RCC 7860 (cell line): Measurements from ENCODE around the gene MED13L.
"Not testable (repeated sequence)": the region's sequence is repeated elsewhere in the genome, so short reads cannot be mapped to it uniquely, and the experiment has no call there.

ENCODE experiments used
- DNase-seq: peaks from one replicate; pipeline ENCODE4 v3.0.0-alpha.2; 2015; ENCODE audit warnings: low spot score
- FAIRE-seq: peaks from 2 replicates; lab custom pipeline; 2012; peaks lifted over from hg19 to GRCh38; lab: Jason Lieb, UNC

MED13L gene

DNA sequence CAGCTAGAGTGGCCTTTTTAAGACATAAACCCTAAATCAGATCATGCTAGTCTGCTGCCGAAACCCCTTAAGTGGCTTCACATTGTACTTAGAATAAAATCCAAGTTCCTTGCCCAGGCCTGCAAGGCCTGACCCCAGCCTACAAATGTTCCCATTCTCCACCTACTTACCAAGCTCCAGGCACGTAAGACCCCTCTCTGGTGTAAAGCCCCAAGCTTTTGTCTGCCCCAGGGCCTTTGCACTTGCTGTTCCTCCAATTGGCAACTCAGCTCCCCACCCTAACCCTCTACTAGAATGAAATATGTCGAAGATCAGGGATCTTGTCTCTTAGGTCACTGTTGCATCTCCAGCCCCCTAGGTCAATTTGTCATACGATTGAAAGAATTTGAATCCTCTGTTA, 27.1 kb upstream of the MED13L start:
- no peak for FAIRE-seq
- DNase-seq = no peak

DNA sequence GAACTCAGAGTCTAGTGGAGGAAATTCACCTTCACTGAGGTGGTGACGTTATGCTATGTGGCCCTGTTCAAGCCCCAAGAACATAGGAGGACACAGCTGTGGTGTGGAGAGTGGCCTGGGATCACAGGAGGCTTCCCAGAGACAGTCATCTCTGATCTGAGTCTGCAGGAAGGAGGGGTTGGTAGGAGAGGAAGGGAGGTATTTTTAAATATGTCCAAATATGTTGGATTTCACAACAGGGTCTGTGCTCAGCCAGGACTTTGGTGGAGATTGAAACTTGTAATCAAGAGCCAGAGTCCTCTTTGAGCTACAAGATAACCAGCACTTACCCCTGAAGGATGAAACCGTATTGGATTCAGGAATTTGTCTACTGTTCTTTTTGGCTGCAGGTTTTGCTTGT, 26.4 kb upstream of the MED13L start:
- no peak for FAIRE-seq
- DNase-seq = no peak

DNA sequence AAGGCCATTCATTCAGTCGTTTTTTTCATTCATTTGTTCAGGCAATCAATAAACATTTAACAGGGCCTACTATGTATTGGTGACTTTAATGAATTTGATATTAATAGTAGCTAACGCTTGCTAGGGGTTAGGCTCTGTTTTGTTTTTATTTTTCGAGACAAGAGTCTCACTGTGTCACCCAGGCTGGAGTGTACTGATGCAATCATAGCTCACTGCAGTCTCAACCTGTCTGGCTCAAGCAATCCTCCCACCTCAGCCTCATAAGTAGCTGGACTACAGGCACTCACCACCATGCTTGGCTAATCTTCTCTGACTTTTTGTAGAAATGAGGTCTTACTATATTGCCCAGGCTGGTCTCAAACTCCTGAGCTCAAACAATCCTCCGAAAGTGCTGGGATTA, 25.6 kb upstream of the MED13L start:
- DNase-seq (no peak), FAIRE-seq (no peak)

DNA sequence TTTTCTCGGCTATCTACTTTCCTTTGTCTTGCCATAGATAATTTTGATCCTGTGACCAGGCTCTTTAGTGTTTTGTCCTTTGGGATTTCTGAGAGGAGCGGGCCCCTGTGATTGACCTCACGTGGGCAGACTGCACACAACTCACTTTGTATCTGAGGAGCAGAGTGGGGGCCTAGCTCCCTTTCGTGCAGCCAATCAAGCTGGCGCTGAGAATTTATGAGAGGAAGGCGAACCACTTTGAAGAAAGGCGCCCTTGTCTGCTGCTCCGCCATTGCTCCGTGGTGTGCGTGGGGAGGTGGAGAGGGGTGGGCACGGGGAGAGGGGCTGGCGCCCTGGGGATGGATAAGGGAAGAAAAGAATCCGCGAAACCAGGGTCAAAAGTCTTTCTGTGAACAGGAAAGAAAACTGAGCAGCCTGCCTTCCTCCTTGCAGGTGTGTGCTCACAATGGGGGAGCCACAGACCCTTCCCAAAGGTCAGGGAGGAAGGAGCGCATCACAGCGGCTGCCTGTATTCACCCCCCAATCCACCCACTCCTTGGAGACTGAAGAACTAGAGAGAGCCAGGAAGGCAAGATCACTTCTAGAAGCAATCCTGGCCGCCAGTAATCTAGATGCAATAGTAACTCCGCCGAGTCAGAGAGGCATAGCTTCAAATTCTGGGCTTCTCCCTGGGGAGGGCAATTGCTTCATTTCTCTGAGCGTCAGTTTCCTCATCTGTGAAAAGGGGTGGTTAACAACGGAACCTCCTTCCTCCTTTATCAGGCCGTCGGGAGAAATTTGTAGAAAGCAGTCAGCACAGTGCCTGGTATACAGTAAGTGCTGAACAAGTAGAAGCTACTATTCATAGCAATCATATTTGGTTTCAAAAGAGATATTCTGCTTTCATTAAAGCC, 24.9 kb upstream of the MED13L start:
- DNase-seq (no peak), FAIRE-seq (no peak)

DNA sequence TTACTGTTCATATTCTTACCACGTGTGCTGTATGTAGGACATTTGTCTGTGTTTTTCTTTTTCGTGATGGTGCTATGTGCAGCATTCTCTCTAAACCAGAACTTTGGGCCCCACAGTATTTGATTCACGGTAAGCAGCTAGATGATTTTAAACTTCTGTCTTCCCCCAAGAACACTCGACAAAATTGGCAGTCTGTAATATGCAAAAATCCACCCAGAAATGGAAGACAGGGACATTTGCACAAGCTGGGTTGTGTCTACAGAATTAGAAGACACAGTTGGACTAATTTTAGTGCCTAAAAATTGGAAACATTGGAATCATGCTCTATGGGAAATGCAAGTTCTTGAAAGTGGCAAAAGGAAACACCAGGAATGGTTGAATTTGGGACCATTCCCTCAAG, 24.1 kb upstream of the MED13L start:
- DNase-seq (no peak), FAIRE-seq (no peak)

DNA sequence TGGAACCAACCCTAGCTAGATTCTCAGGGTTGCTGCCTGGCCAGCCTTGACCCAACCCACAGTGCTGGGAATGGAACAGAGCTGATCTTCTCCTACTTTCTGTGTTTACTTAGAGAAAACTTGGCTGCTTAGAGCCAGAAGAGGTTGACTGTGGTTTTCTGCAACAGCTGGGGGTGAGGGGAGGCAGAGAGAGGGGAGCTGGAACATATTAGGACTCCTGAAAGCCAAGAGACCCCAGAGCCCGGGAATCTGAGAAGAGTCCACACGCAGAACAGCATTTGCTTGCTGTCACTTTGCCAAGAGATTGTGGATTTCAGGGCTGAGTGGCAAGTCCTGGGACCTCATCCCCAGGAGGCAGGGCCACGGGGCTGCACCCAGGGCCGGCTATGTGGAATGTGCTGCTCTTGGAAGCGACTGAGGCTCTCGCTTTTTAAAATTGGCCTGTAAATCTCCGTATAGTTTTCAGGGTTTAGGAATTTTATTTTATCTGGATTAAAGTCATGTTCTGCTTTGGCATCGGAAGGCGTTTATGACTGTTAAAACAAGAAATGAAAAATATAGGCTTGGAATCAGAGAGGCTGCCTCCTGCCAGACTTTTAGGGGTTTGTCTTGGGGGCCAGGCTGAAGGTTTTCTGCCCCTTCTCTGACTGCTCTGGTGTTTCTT, 22.3 kb upstream of the MED13L start:
- DNase-seq (no peak), FAIRE-seq (no peak)

DNA sequence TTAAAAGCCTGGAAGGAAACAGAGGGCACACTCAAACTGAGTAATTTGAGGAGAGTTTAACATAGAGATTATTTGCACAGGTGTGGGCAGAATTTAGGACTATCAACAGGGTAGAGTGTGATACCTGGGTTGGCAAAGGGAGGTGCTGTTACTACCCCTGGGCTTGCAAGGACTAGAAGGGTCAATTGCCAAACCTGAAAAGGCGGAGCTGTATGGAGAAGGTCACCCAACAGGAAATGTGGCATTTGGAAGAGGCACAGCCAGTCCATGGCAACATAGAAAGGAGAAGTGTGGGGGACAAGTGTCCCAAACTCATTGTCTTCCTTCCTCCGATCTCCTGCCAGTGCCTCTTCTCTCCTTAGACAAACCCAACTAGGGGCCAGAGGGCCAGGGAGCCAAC, 21.6 kb upstream of the MED13L start:
- FAIRE-seq (no peak), DNase-seq (no peak)

DNA sequence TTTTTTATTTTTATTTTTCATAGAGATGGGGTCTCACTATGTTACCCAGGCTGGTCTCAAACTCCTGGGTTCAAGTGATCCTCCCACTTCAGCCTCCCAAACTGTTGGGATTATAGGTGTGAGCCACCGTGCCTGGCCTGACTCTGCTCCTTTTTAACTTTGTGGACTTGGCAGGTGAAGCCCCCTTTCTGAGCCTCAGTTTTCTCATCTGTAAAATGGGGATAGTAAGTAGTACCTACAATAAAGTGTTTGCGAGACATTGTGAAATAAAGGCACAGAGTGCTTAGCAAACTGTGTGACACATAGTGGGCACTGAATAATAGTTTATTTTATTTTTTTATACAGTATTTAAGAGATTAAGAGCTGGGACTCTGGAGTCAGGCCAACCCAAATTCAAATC, 21.1 kb upstream of the MED13L start:
- no peak for DNase-seq
- FAIRE-seq = no peak

DNA sequence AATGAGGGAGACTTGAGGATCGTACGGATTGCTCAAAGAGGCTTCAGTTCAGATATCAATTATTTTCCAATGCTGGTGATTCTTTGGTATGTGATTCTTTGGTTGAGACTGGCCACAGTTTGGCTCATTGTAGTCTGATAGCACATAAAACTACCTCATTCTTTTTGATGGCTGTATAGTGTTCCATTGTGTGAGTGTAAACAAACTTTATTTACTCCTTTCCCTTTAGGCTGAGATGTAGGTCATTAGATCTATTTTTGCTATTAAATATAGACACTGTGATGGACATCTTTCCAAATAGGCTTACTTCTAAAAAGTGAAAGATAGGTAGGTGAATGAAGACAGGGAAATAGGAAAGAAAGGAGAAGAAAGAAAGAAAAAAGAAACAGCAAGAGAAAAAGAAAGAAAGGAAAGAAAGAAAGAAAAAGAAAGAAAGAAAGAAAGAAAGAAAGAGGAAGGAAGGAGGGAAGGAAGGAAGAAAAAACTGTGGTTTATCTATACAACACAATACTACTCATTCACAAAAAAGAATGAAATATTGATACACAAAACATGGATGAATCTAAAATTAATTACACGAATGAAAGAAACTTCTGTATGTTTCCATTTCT, 19.8 kb upstream of the MED13L start:
- DNase-seq (no peak), FAIRE-seq (no peak)

DNA sequence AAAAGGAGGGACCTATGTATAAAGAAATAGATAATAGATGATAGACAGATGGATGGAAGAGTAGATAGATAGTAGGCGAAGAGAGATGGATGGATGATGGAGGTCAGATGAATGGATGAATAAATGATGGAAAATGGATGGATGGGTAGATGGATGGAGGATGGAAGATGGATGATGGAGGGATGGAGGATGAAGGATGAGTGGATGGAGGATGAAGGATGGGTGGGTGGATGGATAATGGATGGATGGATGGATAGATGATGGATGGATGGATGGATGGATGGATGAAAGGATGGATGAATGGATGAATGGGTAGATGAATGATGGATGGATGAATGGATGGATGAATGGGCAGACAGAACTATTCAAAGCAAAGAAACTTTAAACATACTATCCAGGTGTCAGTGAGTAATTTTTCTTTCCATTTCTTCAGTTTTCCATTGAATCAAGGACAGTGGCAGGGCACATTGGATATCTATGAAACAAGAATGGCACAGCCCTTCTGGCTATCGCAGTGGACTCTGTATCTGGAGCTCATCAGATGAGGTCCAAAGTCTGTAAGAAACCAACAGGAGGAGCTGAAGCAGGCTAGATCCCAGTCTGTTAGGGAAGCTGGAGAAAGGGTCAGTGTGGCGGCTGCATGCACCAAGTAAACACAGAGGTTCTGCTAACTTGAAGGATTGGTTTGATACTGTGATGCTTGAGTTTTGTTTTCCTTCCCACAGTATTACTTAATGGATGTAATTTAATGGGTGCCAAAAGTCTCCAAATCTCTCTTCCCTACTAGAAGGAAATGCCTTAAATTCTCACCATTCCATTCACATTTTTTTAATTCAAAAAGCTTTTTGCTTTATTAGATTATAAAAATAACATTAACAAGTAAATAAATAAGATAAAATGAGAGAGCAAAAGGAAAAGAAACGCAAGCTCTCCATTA, 18.1 kb upstream of the MED13L start:
- FAIRE-seq (no peak), DNase-seq (no peak)

DNA sequence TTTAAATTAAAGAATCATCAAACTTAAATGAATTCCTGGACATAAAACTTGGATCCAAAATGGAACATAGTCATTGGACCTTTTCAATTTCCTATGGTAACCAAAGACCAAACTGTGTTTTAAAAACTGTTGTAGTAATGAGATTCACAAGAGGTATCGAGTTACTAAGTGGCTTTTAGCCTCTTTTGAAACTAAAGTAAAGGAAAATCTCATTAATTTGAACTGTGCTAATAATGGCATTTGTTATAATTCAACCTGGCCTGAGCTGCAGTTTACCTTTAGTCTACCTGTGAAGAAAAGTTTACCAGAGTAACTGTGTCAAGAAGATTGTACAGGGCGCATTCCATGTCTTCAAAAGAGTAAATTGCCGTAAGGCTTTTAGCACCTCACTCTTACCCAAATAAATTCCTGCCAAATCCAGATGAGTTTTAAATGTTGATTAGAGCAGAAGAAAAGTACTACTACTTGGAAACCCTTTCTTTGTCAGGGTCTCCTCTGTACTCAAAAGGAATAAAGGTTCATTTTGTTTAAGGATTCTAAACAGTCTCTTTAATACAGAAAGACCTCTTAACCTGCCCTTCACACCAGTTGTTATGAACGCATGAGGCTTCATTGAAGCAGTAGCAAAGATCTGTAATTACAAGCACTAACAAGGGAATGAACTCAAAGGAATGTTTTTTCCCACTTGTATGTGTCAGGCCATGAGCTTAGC, 17.1 kb upstream of the MED13L start:
- DNase-seq (no peak), FAIRE-seq (no peak)

DNA sequence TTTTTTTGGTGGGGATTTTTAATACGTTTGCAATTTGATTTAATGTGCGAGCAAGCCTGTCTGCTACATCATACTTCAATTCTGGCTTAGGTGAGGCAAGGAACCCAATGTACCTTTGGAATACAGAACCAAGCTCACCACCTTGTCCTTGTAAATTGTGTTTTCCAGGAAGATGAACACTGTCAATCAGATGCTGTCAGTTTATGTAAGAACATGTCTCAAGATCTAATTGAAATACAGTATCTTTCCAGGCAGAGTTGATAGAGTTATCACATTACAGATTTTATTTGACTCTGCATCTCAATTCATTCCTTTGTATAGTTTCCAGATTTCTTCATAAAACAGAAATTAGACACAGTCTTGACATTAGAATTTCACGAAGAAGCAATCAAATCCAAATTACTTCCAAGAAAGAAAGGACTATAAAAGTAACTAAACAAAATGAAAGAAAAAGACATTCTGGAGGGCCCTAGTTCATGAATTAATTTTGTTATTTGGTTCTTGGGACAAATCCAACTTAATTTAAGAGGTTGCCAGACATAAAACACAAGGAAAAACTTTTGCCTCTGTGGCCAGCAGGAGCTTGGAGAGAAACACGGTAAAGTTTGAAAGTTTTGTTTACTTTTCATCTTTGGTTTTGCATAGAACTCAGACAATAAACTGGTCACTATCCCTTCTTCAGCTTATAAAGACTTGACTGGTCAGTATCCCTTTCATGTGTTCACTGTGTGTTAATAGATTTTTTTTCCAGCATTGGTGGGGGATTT, 16.4 kb upstream of the MED13L start:
- FAIRE-seq = no peak
- DNase-seq = no peak

DNA sequence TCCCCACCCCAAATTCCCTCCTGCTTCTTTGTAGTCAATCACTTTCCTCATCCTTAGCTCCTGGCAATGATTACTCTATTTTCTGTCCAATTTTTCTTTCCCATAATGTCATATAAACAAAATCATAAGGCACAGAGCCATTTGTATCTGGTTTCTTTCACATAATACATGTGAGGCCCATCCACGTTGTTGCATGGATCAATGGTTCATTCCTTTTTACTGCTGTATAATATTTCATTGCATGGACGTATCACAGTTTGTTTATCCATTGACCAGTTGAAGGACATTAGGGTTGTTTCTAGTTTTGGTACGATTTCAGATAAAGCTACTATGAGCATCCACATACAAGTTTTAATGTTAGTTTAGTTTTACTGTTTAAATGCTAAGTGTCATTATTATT, 13.7 kb upstream of the MED13L start:
- DNase-seq (no peak), FAIRE-seq (no peak)

DNA sequence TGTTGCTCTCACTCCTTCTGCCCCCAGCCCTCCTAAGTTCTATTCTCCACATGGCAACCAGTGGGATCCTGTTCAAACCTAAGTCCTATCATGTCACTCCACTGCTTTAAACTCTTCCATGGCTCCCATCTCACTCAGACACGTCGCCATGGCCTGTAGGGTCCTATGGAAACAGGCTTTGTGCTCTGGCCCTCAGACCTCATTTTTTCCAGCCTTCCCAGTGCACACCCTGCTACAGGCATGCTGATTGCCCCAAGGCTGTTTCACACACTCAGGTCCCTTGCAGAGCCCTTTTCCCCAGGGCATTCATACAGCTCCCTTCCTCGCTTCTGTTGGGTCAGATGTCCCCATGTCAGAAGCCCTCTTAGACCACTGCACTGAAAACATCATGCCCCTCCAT, 11.2 kb upstream of the MED13L start:
- DNase-seq (no peak), FAIRE-seq (no peak)

DNA sequence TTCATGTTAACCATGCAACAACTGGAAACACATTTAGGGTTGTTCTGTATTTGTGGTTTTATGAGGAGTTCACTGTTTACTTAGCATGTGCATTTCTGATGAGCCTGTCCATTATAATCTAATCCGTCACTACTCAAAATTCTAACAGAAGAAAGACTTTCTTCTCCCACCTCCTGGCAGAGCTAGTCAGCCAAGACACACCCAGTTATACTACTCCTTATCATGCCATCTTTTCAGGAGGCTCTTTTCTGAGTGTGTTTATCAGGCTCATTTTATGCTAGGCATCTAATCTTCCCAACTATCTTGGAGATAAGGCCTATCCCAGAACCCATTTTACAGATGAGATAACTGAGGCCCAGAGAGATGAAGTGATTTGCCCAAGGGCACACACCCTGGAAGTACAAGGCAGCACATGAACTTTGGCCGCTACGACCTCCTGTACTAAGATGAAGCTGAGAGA, 10.4 kb upstream of the MED13L start:
- DNase-seq (no peak), FAIRE-seq (no peak)

DNA sequence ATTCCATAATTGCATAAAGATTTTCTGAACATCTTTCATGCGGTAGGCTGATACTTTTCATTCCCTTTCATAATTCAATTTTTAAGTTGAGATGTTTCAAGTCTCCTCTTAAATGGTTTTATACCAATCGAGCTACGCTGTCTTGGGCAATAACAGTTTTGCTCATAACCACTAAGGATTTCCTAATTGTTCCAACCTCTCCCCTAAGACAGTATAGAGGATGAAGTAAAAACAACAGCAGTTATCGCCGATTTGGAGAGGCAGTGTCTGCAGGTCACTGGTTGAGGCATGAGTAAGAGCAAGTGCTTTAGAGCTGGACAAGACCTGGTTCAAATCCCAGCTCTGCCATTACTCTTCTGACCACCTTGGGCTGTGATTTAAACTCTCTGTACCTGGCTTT, 6.9 kb upstream of the MED13L start:
- no peak for FAIRE-seq
- no peak for DNase-seq

DNA sequence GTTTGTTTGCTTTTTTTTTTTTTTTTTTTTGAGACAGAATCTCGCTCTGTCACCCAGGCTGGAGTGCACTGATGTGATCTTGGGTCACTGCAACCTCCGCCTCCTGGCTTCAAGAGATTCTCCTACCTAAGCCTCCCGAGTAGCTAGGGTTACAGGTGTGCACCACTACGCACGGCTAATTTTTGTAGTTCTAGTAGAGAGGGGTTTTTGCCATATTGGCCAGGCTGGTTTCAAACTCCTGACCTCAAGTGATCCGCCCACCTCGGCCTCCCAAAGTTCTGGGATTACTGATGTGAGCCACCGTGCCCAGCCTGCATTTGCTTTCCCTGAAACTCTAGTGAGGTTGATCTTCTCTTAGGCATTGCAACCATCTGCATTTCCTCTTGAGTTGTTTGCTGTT, 6.4 kb upstream of the MED13L start:
- not testable (repeated sequence) for DNase-seq, FAIRE-seq

DNA sequence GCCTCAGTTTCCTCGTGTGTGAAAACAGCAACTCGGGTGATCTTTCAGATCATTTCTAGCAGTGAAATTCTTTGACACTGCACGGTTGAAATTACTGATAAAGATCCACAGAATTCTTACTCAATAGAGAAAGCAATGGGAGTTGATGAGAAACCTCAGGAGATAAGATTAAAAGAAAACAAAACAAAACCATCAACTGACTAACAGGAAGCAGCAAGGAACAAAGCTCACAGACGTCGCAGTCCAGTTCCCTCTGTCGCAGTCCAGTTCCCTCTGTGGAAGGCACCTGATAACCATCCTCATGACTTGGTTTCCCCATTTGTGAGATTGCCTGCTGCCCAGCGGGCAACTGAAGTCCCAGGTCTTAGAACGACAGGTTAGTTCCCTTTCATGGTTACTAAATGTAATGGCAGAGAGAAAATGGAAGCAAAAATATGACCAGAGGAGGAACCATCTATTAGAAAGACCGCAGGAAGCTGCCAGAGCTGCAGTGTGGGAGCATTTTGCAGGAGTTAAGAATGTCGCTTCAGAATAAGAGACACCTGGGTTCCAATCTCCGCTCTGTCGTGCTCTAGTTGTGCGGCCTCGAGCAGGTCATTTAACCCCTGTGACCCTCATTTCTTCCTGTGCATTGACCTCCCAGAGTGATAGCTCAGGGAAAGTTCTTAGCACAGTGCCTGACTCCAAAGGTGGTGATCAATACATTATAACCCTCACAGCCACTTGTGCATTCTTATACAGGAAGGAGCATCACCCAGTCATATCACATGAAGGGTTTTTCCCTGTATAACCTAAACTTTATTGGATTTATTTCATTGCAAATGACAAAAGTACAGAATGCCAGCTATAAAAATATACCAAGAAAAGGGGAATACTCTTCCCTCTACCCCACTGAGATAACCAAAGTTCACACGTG, 5.1 kb upstream of the MED13L start:
- FAIRE-seq (no peak), DNase-seq (no peak)
